ENCODE measurements around the gene POU3F1.

The POU3F1 gene

DNA sequence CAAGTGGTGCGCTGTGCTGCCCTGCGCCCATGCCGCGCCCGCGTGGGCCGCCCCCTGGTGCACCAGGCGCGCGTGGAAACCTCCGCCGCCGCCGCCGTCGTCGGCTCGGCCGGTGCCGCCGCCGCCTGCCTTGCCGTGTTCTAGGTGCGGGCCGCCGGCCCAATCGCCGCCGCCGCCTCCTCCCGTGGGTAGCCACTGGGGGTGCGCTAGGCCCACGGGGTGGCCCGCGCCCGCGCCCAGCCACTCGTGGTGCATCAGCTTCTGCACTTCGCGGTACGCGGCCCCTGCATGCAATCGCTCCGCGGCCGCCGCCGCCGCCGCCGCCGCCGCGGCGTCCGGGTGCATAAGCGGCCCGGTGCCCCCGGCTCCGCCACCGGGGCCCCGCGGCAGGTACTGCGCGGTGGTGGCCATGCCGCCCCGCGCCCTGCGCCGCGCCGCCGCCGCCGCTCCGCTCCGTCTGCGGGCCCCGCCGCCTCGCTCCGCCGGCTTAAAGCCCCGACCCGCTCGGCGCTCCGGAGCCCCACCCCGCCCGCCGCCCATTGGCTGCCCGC, at the start of gene POU3F1:
TSS of gene POU3F1 (minus strand) at position 461 of the 551 bp plus-strand sequence. CDS start at position 411, 50 bp downstream.
- no peak for DNase-seq (ENCODE audit: low read depth in 2 of 3, low spot score in 1 of 3)

DNA sequence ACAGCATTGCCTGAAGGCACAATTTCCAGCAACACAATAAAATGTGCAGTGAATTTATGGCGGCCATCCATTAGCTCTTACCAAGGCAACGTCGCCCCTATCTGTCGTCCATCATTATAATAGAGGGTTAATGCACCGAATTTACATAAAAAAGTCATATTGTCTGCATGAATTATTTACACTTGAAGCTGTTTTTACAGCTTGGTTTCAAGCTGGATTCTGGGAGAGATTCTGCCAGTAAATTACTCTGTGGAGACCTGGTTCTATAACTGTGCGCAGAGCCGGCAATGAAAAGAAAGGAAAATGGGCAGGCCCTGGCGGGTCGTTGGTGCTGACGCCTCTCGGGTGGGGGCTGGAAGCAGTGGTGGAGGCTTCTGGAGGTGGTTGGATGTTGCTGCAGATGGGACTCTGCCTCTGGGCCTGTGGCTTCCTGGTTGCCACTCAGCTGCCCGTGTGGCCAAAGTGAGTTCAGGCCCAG, 48.9 kb upstream of the POU3F1 start:
- no peak for DNase-seq (ENCODE audit: low read depth in 2 of 3, low spot score in 1 of 3)

DNA sequence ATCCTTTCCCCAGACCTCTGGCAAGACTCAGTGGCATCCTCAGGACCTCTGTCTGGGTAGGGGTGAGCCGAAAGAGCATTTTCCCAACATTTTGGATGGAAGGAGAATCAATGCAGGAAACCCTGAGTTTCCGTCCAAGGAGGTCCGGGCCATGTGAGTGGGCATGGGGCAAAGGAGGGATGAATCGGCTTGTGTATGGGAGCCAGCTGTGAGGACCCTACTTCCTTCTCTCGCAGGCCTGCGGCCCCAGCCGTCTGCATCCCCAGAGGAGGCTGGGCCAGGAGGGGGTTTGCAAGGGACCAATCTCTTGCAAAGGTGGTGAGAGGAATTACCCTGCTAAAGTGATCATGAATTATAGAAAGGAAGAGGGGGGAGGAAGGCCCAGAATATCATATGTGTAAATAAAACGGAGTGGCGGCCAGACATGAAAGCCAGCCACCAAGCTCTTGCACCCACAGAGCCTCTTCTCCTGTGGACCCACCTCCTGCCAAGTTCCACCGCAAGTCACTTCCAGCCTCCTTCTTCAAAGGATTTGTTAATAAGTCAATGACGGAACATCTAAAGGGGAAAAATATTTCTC, 48.2 kb upstream of the POU3F1 start:
- DNase-seq (ENCODE audit: low read depth in 2 of 3, low spot score in 1 of 3), result no peak

DNA sequence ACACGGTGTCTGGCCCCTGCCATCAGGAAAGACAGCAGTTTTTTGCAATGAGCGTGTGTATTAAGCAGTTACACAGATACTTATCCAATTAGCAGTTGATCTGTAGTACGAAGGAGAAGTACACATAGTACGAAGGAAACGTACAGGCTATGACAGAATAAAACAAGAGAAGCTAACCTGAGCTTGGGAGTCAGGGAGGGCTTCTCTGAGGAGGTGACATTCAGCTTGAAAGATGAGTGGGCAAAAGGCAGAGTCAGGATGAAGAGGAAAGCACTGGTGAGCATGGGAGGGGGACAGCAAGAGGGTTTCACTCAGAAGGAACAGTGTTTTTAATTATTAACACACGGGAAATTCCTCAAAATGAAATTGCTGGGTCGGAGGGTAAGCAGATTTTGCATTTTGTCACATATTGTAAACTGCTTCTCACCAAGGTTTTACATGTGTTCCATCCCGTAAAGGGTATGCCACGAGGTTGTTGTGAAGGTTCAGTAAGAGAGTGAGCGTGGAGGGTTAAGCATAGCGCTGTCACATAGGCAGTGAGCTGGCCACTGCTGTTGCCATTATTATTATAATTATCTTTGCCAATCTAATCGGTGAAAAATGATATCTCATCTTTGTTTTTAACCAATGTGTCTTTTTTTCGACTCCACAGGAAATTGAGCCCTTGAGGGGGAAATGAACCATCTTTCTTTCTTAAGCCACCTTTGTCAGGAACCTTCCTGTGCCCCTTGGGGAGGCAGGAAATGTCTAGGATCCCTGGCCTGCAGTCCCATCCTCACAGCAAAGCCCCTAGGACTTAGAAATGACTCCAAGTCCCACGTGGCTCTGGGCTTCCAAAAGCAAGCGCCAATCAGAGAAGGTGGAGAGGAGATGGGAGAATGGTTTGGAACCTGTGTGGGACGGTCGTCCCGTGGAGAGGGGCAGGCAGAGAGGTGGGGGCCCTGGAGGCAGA, 47.3 kb upstream of the POU3F1 start:
- DNase-seq (ENCODE audit: low read depth in 2 of 3, low spot score in 1 of 3), result no peak

DNA sequence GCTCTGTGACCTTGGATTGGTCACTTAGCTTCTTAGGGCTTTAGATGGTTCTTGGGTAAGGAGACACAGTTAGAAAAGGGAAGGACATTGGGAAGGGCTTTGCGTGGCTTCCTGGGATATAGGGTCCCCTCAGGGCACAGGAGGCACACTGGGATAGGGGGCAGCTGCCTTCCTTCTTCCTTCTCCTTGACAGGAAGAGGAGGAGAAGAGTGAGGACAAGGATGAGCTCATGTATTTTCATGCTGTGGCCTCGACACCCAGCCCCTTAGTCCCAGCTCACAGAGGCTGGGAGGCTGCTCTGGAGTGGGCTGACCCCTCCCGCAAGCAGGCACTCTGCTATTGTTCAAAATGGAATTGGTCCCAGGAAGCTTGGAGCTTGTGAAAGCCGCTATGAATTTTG, 45.7 kb upstream of the POU3F1 start:
- DNase-seq (ENCODE audit: low read depth in 2 of 3, low spot score in 1 of 3), result no peak

DNA sequence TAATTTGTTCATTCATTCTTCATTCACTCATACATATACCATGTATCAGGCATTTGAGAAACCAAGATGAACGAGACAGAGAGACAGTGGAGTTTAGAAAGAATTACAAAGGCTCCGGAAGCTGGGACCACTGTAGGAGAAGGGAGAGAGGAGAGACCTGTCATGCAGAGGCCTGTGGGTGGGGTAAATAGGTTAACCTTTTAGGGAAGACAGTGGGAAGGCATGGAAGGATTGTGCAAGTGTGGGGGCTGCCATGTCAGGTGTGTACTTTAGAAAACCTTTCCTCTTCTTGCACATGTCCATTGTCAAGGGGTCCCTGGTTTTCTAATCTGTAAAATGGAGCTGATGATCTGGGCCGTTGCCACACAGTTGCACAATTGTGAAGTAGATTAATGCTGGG, 44.2 kb upstream of the POU3F1 start:
- DNase-seq (ENCODE audit: low read depth in 2 of 3, low spot score in 1 of 3), result no peak

DNA sequence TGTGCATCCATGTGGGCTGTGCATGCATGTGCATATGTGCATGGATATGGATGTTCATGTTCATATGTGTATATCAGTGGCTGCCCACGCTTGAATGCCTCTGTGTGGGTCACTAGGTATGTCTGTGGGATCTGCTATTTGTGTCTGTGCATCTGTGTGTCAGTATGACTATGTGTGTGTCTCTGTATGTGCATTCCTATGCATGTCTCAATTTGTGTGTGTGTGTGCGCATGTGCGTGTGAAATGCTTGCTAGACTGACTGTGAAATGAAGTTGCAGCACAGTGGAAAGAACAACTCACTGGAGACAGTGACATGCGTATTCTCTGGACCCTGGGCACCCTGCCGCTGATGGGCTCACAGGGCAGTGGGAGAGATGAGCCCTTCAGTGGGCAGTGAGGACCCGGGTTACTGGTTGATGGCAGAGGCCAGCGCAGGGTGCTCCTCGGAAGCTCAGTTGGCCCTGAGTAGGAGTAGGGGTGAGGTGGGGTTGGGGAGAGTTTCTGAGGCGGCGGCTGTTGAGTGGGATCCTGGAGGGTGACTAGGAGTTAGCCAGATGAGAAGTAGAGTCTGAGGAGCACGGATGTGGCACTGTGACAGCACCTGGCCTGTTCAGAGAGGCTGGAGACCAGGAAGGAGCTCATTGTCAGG, 43.2 kb upstream of the POU3F1 start:
- DNase-seq (ENCODE audit: low read depth in 2 of 3, low spot score in 1 of 3), result no peak

DNA sequence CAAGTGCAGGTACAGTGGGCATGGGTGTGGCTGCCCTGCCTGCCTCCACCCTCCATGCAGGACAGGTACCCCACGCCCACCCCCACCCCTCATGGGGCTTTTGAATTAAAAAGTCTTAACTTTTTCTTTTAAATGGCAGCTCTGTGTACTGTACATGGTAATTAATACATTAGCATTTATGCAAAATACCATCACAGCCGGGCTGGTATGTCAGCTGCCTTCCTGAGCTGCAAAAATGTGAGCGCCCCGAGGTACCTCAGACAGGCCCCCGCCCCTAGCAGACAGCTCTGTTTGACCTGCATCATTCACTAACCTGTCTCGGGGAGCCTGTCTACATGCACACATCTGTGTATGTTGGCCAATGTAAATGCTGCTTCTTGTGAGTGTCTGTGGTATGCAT, 42.2 kb upstream of the POU3F1 start:
- DNase-seq (ENCODE audit: low read depth in 2 of 3, low spot score in 1 of 3), result no peak

DNA sequence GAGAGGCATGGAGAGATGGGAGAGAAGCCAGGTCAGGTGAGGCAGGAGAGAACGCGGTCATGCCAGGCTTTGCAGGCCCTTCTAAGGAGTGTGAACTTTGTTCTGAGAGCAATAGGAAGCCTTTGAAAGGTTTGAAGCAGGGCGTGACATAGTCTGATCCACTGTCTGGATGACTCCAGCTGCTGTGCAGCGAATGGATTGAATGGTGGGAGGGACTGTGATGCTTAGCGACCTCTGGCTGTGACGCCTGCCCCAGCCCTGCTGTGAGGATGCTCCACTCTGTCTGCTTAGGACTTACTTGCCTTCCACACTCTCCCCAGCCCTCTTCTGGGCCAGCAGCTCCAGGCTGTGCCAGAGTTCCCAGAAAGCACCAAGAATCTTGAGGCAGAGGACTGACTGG, 41.8 kb upstream of the POU3F1 start:
- no peak for DNase-seq (ENCODE audit: low read depth in 2 of 3, low spot score in 1 of 3)

DNA sequence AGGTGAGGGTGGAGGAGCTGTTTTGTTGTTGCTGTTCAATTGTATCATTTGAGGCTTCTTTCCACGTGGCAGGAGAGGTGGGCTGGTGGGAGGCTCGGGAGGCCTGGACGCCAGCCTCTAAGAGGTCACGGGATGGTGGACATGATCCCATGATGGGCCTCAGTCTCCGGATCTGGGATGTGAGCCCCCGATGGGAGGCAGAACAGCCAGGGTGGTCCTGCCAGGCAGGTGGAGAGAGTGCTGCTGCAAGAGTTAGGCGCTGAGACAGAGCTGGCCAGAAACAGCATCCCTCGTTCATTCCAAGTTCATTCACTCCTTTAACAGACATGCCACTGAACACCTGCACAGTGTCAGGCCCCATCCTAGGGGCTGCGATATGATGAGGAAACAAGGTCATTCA, 41.1 kb upstream of the POU3F1 start:
- no peak for DNase-seq (ENCODE audit: low read depth in 2 of 3, low spot score in 1 of 3)

DNA sequence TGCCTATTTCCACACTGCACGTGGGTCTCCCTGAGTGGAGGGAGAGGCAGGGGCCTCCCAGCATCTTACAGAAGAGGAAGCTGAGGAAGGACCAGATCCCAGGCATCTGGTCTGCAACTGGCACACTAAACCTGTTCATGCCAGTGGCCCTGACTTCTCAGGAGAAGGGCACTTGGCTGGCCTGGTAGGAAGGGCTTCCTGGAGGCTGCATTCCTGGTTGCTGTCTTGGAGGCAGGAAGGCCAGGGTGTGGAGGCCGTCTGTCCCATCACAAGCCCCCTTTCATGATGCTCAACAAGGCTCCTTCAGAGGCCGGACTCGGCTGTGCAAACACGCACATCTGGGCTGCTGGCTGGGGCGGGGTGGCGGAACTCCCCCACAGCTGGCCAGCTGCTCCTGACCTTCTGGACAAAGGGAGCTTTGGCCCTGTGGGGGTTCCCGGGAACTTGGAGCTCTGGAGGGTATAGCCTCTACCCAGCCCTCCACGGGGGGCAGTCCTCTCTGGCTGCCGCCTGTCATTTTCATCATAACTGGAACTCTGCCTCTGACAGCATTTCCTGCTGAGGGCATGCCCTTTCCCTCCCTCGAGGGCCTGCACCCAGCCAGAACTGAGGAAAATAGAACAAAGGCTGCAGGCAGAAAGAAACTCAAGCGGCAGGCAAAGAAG, 39.2 kb upstream of the POU3F1 start:
- no peak for DNase-seq (ENCODE audit: low read depth in 2 of 3, low spot score in 1 of 3)

DNA sequence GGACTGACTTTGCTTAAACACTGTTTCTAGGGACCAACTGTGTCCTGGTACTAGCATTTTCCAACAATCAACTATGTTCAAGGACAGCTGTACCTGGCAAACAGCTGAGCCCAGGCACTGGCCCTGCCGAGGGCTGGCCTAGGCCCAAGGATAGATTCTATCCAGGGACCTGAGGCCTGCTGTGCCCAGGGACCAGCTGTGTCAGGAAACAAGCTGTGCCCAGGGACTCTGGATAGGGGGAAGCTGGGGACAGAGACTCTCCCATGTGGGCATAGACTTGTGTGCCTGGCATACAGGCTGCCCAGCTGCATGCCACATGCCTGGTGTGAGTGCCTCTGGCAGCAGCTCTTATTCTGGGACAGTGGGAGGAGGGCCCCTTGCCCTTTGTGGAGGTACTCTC, 38.1 kb upstream of the POU3F1 start:
- no peak for DNase-seq (ENCODE audit: low read depth in 2 of 3, low spot score in 1 of 3)

DNA sequence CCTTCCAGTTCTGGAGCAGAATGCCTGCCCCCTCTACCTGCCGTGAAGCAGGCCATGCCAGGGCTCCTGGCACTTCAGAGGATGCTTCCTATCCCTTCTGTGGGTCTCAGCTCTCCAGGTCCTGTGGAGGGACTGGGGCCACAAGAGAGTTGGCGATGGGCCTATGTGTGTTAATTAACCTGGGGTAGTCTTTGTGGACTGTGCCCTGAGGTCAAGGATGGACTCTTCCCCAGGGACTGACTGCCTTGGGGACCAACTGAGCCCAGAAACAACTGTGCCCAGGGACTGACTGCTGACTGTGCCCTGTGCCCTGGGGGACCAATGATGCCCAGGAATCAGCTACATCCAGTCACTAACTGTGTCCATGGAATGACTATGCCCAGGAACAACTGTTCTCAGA, 37.5 kb upstream of the POU3F1 start:
- no peak for DNase-seq (ENCODE audit: low read depth in 2 of 3, low spot score in 1 of 3)

DNA sequence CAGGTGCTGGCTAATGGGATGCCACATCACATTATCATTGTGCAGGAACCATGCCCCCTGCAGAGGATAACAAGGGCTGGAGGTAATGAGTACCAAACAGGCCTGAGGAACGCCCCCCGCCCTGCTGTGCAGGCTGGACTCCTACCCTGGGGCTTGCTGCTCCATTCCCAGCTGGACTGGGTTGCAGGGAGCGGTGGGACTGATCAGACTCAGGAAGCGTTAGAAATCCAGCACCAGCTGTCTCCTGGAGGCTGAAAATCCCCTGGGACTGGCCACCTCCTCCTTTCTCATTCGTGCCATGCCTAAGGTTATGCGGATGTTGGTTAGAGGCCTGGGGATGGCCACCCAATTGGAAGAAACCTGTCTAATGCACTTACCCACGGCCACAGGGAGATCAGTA, 36.9 kb upstream of the POU3F1 start:
- no peak for DNase-seq (ENCODE audit: low read depth in 2 of 3, low spot score in 1 of 3)

DNA sequence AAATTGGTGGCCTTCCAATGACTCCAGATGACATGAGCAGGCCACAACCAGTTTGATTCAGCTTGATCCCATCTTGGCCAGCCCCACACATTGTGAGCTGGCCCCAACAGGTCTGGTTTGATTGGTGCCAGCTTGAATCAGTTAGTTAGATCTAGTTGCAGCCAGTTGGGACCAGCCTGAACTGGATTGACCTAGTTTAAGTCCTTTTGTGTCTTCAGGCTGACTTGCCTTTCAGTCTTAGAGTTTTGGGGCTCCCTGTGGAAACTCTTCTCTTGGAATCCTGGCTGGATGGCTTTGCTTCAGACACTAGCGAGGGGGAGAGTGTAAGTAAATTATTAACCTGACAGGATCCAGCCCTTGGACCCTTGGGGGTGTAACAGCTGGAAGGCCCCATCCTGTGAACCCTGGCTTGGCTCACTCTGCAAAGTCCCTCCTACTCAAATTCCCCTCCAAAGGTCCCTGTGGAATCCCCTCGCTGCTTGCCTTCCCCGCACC, 36.2 kb upstream of the POU3F1 start:
- DNase-seq (ENCODE audit: low read depth in 2 of 3, low spot score in 1 of 3), result no peak

DNA sequence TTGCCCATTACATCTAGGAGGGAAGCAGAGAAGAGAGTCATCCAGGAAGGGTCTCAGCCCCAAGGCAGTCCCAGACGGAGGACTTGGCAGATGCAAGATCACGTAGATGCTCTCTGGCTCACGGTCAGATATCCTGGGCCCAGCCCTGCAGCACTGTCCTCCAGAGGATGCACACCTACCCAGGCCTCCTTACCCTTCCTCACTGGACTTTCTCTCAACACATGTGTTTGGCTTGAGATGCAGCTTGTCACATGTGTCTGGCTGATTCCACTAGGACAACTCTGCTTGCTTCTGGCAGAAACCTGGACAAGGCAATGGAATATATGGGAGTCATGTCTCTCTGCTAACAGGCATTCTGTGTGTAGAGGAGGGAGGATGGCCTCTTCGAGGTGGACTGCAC, 32.4 kb upstream of the POU3F1 start:
- no peak for DNase-seq (ENCODE audit: low read depth in 2 of 3, low spot score in 1 of 3)

DNA sequence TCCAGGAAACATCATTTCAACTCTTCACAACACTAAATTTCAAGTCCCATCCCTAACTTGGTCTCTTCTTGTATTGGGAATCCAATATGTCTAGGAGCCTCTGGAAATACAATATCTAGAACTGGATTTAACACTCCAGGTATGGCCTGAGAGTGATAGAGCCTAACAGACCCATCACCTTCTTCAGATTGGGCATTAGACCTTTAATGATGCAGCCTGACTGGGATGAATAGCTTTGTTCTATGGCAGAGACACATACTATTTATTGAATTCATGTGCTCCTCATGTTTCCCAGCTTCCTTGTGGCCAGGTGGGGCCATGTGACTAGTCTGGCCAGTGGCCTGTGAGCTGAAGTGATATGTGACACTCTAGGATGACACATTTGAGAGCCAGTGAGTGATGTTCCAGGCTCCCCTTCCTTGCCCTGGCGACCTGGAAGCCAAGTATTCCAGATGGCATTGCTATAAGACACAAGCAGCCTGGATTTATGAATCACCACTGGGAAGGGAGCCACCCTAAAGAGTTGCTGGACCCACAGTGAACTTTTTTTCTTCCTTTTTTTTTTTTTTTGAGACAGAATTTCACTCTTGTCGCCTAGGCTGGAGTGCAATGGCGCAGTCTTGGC, 31.0 kb upstream of the POU3F1 start:
- no peak for DNase-seq (ENCODE audit: low read depth in 2 of 3, low spot score in 1 of 3)

DNA sequence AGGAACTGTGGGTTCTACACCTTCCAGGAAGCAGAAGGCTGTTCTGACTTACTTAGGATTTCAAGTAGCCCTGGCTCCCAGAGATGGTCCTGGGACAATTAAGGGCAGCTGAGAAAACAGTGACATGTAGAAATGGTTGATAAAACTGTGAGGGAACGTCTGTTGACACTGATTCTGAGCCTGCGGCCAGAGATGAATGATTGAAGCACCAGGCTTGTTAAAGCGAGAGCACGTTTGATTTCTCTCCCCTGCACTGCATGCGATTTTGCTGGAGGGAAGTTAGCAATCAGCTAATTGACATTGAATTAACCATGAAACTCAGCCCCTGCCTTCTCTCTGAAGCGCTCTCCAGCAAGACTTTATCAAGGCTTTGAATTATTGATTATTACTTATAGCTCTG, 29.9 kb upstream of the POU3F1 start:
- DNase-seq (ENCODE audit: low read depth in 2 of 3, low spot score in 1 of 3), result no peak

DNA sequence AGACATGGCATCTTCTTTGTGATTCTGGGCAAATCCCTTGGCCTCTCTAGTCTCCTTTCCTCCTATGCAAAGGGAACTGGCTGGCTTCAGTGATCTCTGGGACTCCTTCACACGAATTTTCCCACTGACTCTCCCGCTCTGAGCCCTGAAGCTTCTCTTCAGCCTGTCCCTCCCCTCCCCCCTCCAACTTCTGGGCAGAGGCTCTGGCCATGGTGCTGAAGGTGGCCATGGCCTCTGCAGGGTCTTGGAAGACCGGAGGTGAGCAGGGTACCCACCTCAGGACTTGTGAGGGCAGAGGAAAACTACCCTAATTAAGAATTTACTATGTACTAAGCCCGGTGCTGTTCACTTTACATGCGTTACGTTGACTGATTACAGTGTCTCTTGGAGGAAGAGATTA, 29.4 kb upstream of the POU3F1 start:
- no peak for DNase-seq (ENCODE audit: low read depth in 2 of 3, low spot score in 1 of 3)

DNA sequence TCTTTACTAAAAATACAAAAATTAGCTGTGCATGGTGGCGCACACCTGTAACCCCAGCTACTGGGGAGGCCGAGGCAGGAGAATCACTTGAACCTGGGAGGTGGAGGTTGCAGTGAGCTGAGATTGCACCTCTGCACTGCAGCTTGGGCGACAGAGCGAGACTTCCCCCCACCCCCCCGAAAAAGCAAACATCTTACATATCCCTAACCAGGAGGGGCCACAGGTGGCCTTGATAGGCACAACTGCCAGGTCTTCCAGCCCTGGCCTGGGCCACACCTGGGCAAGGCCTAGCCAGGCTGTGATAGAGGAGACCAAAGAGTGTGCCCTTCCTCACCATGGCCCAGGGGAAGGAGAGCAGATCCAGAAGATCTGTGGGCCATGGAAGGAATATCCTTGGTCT, 28.6 kb upstream of the POU3F1 start:
- DNase-seq (ENCODE audit: low read depth in 2 of 3, low spot score in 1 of 3), result no peak

DNA sequence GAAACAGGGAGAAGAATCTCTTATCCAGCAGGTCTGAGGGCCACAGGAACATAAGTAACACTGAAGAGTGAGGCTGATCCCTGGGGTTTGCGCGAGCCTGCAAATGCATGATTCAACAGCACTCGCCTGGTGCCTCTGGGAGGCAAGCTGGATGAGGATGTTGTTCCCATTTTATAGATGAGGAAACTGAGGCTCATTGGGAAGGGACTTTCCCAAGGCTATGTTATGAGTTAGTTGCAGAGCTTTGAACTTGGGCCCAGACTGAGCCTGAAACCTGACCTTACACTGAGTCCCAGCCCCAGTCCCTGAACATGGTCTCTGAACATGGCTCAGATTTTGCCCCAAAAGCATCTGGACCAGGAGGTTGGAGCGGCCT, 27.7 kb upstream of the POU3F1 start:
- DNase-seq (ENCODE audit: low read depth in 2 of 3, low spot score in 1 of 3), result no peak

Measured in stimulated activated CD4-positive, alpha-beta T cell treated with anti-CD3 and anti-CD28 coated beads, Interleukin-12 subunit alpha, Interleukin-12 subunit beta, amount 100 ng/mL, for 48 hours (primary cell).